HG03175 (cell line): ENCODE measurements around the gene IFNK.

Experiments used
- ATAC-seq: cut with Tn5 transposase; IDR thresholded peaks from one replicate; pipeline ENCODE4 v1.9.1; 2021; ENCODE audit warnings: mild to moderate bottlenecking, moderate library complexity; ENCODE audit not compliant: unreplicated experiment

IFNK gene

GRCh38 chr9:27510780-27511179, 13.3 kb upstream of the IFNK start:
- ATAC-seq = no peak

- ATAC-seq = no peak
These were observed 12.3 kb upstream of the IFNK start for GRCh38 chr9:27511771-27512170.

DNA sequence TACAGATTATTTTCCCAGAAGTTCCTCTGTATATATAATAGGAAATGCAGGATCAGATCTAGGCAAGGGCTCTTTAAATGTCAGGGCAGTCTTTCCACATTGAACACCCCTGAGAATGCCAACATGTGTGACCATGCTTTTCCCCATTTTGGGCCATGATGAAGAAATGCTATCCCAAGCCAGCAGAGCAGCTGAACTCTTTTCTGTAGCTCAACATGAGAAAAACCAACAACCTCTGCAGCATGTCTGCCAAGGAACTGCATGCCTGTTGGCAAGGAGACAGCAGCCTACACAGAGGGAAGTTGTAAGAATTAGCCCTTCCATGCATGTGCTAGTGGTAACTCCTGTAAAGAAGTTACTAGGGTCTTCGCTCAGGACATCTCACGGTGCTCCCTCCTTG, 9.5 kb upstream of the IFNK start:
- no peak for ATAC-seq

DNA sequence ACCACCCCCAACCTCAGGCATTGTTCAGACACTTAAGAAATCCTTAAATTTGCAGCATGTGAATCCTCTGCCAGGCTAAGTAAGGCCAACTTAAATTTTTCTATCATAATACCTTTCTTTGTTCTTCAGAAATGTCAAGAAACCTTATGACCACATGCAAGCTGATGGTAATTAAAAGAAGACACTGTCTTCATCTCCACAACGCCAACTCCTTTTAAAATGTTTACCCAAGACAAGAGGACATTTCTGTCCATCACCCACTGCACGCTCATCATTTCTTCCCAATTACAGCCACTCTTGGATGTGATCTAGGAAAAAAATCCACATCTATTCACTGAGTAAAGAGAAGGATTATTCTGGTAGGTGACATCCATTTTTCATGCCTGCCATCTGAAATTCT, 6.1 kb upstream of the IFNK start:
- ATAC-seq = no peak

GRCh38 chr9:27518809-27519208, 5.3 kb upstream of the IFNK start:
- ATAC-seq = no peak

DNA sequence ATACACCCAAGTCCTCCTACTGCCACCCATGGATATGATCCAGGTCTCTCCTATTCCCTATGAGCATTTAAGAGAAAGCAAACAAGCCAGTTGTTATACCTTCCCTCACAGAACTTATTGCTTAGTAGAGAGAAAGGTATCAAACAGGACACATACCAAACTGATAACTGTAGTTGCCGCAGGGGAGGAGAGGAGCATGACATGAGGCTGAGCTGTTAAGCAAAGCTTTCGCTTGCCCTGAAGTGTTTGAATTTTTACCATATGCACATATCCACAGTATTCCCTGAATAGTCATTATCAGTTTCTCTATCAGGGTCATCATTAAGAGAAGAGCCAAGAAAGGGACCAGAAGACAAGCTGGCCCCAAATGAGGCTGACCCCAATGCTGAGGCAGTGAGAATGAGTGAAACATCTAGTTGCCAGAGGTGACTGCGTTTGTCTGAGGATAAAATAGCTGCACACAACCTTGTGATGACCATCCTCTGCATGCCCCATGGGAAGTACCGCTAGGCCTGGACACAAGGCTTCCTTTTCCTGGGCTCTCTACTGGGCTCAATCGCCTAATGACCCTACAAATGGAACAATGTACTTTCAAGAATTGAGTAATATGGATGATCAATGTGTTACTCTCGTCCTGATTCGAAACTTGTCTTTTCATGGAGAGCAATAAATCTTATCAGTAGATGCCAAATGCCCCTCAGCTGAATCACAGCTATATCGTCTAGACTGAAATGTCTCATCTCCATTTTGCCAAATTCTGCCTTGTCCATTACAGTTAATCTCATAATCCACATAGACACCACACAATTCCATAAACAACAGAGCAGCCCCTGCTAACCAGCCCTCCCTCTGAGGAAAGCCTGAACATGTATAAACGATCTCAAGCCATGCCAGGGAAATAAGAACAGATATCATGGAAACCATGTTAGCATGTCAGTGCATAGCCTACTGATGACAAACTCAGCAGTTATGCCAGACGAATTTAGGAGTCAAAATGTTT, 4.3 kb upstream of the IFNK start:
- no peak for ATAC-seq

DNA sequence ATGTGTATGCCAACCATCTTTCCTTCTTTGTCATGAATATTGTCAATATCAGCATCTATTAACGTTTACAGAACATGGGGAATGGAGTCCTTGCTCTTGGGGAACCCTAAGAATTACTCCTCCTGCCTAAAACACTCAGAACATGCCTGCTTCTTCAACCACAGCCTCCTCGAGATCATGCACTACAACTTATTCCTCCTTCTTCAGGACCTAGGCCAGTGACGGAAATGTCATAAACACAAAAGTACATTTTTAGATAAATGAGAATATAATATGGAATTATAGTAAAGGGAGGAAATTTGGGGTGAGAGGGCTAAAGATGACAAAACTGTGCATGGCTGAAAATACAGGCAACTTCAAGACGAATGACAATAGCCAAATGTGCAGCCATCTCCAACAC, 3.1 kb upstream of the IFNK start:
- no peak for ATAC-seq

DNA sequence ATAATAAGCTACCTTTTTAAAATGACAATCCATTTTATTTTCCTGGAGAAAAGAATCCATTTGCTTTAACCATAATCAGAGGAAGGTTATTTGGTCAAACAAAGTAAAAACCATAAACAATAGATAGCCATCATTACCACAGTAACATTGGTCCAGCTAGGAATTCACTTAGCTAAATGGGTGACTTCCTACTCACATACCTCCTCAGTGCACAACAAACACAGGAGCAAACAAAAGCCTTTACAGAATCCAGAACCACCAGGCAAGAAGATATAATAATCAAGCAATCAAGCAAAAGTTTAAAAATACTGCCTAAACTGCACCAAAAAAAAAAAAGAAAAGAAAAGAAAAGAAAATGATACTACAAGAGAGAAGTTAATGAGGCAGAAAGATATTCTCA, 949 bp upstream of the IFNK start:
- no peak for ATAC-seq

DNA sequence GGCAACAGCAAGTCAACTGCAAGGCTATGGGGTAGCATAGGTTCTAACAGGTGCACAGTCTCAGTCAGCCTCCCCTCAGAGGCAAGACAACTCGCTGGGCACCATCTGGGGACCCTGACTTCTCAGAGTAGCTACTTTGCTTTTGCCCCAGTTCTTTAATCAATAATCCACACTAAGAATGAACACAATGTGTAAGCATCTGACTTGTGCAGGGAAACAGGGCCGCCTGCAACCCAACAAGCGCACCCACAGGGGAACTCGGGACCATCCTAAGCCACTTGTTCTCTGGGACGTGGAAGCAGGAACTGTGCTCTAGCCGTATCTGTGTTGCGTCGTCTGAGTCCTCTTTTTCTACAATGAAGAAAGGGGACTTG, 3.6 kb downstream of the IFNK start:
- no peak for ATAC-seq

DNA sequence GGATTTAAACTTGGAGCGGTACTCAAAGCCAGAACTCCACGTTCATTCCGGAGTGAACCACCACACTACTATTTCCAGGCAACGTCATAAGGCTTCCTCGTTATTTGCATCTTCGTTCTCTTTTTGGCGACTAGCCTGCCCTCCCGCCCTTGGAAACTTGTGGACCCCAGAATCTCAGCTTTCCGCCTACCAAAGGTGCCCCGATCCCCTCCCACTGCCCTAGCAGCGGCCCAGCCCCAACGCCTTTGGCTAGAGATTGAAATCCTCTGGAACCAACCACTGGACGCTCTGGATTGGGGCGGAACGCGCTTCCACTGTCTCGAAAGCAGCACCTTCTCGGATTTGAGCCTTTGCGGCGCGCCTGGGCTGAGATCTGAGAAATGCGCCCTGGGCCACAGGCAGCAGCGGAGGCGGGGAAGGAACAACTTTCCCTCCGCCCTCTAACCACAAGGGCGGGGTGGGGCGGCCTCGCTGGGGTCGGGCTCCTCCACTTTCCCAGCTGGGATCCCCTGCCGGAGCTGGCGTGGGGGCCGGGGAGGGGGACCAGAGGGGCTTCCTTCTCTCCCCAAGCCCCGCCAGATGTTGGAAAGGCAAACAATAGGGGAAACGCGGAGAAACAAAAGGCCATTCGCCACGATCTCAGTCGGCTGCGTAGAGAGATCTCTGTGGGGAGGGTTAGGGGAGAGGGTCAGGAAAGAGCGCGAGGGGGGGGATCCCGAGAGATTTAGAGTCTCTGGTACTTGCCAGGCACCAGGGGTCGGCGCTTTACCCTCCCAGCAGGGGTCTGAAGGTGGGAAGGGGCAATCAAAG, 4.2 kb downstream of the IFNK start:
- ATAC-seq = peak; percentile 54

DNA sequence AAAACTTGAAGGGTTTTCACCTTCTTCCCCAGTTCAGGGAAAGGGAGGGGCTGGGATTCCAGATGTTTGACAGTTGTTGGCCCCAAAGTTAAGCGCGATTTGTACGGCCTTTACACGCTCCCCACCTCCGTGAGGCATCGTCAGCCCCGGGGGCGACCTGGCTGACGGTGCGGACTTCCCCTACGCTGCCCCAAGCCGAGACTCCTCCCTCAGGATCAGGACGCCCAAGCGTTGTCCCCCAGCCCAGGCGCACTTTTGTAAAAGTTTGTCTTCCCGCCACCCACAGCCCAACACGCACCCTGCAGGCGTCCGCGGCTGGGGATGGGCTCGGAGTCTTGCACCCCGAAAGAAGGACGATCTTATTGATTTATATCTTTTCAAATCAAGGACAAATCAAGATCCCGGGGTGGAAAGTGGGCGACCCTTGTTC, 4.8 kb downstream of the IFNK start:
- ATAC-seq = peak; percentile 48

- peak; percentile 78 for ATAC-seq
These were observed 5.5 kb downstream of the IFNK start, which contains the start of gene MOB3B for GRCh38 chr9:27529316-27530278. Gene MOB3B (minus strand): TSS chr9:27529814. CDS start chr9:27455550, 74,264 bp downstream.

GRCh38 chr9:27530915-27531755, 7.0 kb downstream of the IFNK start:
- ATAC-seq = no peak

DNA sequence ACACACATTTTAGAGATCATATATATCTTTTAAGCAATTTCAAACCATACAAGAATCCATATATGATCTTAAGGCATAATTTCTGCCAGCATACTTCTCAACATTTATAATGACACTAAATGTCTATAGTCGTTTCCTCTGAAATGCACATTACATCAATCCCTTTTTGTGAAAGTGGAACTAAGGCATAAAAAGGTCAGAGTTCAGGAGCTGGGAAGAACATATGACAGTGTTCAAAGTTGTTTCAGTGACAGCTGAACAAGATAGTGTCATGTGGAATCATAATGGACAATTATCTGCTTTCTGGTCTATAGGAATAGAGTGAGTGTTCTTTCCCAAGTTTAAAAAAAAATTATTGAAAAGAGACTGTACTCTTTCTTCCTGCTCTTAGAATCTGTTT, 8.0 kb downstream of the IFNK start:
- ATAC-seq = no peak

GRCh38 chr9:27533311-27533710, 9.2 kb downstream of the IFNK start:
- ATAC-seq = no peak

- ATAC-seq = no peak
These were observed 10.0 kb downstream of the IFNK start for GRCh38 chr9:27534131-27534530.

DNA sequence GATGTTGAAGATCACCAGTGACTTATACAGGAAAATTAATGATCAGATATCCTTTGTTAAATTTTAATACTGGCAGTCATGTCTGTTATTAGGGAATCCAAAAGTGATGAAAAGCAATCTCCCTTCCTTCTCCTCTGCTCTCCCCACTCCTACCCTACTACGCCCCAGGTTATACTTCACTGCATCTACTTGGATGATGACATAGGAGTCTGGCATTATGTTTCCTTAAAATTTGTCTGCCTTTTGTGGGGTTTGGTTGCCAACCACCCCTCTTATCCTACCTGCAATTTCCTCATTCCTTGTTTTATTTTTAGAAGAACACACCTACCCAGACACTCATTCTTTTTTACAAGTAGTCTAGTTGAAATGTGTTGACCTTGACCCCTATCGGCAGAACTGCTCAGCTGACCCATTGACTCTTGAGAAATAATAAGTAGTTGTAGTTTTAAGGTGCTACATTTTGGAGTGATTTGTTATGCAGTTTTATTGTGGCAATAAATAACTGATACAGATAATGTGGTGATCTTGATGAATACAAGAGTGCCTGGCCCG, 10.6 kb downstream of the IFNK start:
- no peak for ATAC-seq

DNA sequence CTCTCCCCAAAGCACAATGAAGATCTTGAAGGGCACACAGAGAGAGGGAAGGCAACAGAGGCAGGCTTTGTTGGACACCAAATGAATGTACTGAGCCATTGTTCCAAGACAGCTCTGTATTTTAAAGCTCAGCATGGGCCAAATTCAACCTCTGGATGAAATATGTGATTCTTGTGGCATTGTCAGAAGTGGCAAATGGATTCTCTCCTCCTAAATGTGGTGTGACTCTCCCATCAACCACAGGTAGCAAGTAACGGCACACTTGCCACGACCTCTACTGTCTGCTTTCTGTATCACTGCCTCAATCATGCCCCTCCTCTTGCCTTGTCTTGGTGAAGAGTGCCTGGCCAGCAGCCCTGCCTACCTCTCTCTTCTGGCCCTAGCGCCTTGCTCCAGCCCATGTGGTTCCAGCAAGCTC, 11.6 kb downstream of the IFNK start:
- peak; percentile 73 for ATAC-seq

DNA sequence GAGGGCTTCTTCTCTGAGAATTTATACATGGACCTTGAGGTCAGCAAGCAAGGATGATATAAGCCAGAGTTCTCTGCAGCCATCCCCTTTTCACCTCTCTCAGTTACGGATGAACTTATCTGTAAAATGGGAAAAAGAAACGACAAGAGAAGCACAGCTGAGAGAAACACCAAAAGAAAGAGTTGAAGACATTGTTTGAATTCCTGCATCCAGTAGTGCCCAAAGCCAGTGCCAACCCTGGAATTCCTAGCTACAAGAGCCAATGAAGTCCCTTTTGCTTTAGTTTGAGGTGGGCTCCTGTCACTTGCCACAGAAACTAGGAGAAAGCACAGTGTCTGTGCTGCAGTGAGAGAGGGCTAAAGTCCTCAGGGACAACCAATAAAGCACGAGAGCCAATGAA, 12.1 kb downstream of the IFNK start:
- no peak for ATAC-seq
